Vagina (tissue), 2 donors: ENCODE data around the gene SEMA4D.

Experiments
- CTCF ChIP-seq, 3 experiments: fragments of 450-650 bp in 2 of 3; fragments of 200-600 bp in 1 of 3; sonication (generic) in 1 of 3; IDR thresholded peaks; one replicate each; pipeline ENCODE4 v1.5.1; 2017 to 2019; ENCODE audit warnings: antibody characterized with exemption in 3 of 3, mild to moderate bottlenecking in 2 of 3, moderate library complexity in 2 of 3
- POLR2A ChIP-seq, 2 donors: fragments of 450-650 bp; IDR thresholded peaks; one replicate each; pipeline ENCODE4 v1.6.1; 2017; ENCODE audit warnings: antibody characterized with exemption in 2 of 2, mild to moderate bottlenecking in 2 of 2, moderate library complexity in 2 of 2
- POLR2AphosphoS5 ChIP-seq, 2 donors: sonication (generic); formaldehyde crosslinking; IDR thresholded peaks; one replicate each; pipeline ENCODE4 v1.9.0; 2017; ENCODE audit warnings: antibody characterized with exemption in 2 of 2, mild to moderate bottlenecking in 2 of 2, low read depth in 1 of 2; ENCODE audit not compliant: insufficient read depth in 1 of 2

DNA sequence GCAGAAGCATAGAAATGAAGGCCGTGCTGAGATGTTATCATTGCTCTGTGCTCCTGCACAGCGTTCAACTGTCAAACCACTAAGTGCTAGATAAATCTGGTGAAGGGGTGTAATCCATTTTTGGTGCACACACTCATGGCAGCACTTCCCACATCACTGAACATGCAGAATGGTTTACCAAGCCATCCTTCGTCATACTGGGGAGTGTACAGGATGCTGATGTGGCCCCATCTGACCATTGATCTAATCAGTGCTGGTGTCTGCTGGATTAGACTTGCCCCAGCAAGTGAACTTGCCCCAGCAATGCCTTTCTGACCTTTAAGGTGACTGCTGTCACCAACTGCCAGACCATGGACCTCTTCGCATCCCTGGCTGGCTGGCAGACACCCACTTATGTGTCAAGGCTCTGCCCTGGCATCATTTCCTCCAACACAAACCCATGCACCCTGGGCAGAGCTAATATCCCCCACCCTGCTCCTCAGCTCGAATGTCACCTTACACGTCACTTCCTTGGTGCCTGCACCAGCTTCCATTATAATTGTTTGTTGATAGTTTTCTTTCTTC lies 4.2 kb upstream of the SEMA4D start:
- TF ChIP-seq CTCF (IDR thresholded peaks at IDR 0.05) (no peak), POLR2AphosphoS5 (IDR thresholded peaks at IDR 0.05; ENCODE audit: insufficient read depth in 1 of 2, low read depth in 1 of 2) (no peak), POLR2A (IDR thresholded peaks at IDR 0.05) (no peak)
